HUES64 (cell line): Measurements from ENCODE around the gene SFTPA1.
"Not testable (repeated sequence)": the region's sequence is repeated elsewhere in the genome, so short reads cannot be mapped to it uniquely, and the experiment has no call there.

Source experiments
- H3K27ac ChIP-seq: 2 replicates; pipeline ENCODE4 v1.7.0; 2013; ENCODE audit warnings: low read depth, low read length, inconsistent platforms
- H3K27me3 ChIP-seq: 2 replicates; pipeline ENCODE4 v1.6.1; 2013; ENCODE audit warnings: mild to moderate bottlenecking, low read length; ENCODE audit not compliant: insufficient read depth
- H3K36me3 ChIP-seq: 2 replicates; pipeline ENCODE4 v1.6.1; 2013; ENCODE audit warnings: mild to moderate bottlenecking, low read length; ENCODE audit not compliant: insufficient read depth
- H3K4me1 ChIP-seq: 2 replicates; pipeline ENCODE4 v1.6.1; 2013; ENCODE audit warnings: mild to moderate bottlenecking, low read length, moderate library complexity; ENCODE audit not compliant: insufficient read depth
- H3K4me3 ChIP-seq: 2 replicates; pipeline ENCODE4 v1.5.1; 2013; ENCODE audit warnings: mild to moderate bottlenecking, low read length, moderate library complexity
- H3K9ac ChIP-seq: 2 replicates; pipeline ENCODE4 v1.6.1; 2013; ENCODE audit warnings: mild to moderate bottlenecking, low read depth, low read length
- H3K9me3 ChIP-seq: 2 replicates; pipeline ENCODE4 v1.6.1; 2013; ENCODE audit warnings: low read depth, low read length; ENCODE audit not compliant: insufficient read depth
- WGBS: fragments of 150-250, 120-280 bp; methylation state at CpG from one replicate; pipeline ENCODE4 v1.1.7; 2013; ENCODE audit warnings: missing lambda C conversion rate; 5-methylcytosine and 5-hydroxymethylcytosine counted together

SFTPA1 gene

GRCh38 chr10:79663287-79663686 is 52.5 kb downstream of the SFTPA1 start:
- H3K4me3 ChIP-seq, H3K9me3 ChIP-seq, H3K27me3 ChIP-seq, H3K36me3 ChIP-seq, H3K9ac ChIP-seq, H3K27ac ChIP-seq, H3K4me1 ChIP-seq: not testable (repeated sequence)

GRCh38 chr10:79664686-79665085 is 53.9 kb downstream of the SFTPA1 start:
- 90% methylated on average over 4 of the region's 4 CpGs for WGBS

More at GRCh38 chr10:79664686-79665085, 53.9 kb downstream of the SFTPA1 start:
- not testable (repeated sequence) for H3K27me3 ChIP-seq, H3K9ac ChIP-seq, H3K4me1 ChIP-seq, H3K4me3 ChIP-seq, H3K9me3 ChIP-seq, H3K36me3 ChIP-seq, H3K27ac ChIP-seq
